GM19023 (cell line): ENCODE measurements around the gene ZNF417.
"Not testable (repeated sequence)": the region's sequence is repeated elsewhere in the genome, so short reads cannot be mapped to it uniquely, and the experiment has no call there.

Experiments used
- ATAC-seq: cut with Tn5 transposase; IDR thresholded peaks from one replicate; pipeline ENCODE4 v1.9.1; 2021; ENCODE audit warnings: mild to moderate bottlenecking, moderate library complexity; ENCODE audit not compliant: unreplicated experiment

The ZNF417 gene

DNA sequence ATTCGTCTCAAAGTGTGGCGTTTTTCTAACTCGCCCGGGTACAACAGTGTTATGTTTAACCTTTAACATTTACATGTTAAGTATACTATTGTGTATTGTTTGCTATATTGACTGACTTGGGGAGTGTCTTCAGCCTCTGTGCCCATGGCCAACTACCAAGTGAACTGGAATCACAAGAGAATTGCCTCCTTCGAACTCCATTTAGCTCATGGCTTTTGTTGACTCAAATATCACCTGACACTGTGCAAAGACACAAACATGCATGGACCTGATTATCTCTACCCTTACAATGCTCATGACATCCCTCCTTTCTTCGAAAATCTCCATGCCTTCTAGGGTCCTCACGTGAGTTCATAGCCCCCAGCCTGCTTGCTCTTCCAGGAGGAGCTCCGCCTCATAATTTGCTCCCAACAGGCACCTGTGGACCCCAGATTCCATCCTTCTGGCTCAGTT, 28.3 kb downstream of the ZNF417 start:
- ATAC-seq, result no peak

DNA sequence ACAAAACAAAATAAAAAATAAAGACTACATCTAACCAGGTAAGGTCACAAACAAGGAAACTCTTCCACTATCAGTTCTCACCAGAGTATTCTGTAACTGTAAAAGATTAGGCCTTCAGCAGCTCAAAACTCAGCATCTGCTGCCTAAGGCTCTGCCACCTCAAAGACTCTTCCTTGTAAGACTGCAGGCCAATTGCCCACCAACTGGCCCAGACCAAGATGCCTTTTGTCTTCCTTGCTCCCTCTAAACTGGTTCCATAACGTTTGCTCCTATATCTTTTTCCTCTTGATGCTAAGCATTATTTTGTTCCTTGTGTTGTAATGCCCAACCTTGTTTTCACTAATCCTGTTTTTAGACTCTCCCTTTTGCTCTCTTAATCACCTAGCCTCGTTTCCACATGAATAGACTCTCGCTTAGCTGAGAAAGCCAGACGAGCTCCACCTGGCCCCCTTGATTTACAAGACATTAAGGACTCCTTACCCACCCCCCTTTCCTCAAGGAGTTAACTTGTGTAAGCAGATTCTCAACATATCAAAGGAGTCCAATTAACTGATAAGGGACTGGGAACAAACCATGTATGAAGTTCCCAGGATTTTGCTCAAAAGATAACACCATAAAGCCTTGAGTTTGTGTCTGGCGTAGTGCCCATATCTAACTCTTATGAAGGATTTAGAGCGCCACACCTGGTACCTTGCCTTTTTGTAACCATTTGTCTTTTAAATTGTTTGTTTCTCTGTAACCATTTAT, 29.0 kb downstream of the ZNF417 start:
- ATAC-seq, result no peak

- no peak for ATAC-seq
Measured at GRCh38 chr19:57886046-57886445, 30.3 kb downstream of the ZNF417 start.

DNA sequence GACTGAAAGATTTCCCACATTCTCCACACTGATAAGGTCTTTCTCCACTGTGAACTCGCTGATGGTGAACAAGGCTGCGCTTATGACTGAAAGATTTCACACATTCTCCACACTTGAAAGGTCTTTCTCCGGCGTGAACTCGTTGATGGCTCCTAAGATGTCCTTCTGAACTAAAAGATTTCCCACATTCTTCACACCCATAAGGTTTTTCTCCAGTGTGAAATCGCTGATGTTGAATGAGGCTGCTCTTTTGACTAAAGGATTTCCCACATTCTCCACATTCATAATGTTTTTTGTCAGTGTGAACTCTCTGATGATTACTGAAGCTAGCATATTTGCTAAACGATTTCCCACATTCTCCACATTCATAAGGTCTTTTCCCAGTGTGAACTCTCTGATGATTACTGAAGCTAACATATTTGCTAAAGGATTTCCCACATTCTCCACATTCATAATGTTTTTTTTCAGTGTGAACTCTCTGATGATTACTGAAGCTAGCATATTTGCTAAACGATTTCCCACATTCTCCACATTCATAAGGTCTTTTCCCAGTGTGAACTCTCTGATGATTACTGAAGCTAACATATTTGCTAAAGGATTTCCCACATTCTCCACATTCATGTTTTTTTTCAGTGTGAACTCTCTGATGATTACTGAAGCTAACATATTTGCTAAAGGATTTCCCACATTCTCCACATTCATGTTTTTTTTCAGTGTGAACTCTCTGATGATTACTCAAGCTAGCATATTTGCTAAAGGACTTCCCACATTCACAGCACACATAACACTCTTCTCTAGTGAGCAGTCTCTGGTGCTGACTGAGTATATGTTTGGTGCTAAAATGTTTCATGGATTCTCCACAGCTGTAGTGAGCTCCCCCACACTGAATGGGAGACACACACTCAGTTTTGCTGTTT, 42.3 kb downstream of the ZNF417 start:
- not testable (repeated sequence) for ATAC-seq

- ATAC-seq, result no peak
Measured at GRCh38 chr19:57872450-57872849, 43.9 kb downstream of the ZNF417 start.

GRCh38 chr19:57870225-57870624, 46.2 kb downstream of the ZNF417 start:
- no peak for ATAC-seq

GRCh38 chr19:57869655-57870054, 46.7 kb downstream of the ZNF417 start:
- not testable (repeated sequence) for ATAC-seq

- ATAC-seq, result no peak
Measured at GRCh38 chr19:57867868-57868492, 48.4 kb downstream of the ZNF417 start.
